ENCODE results near the gene GNG7. TPM values are rescaled to one million over a fixed set of nuclear protein-coding genes. Genes with fewer than 3 reads are reported as not detected.

Gene GNG7
- total RNA-seq, 1 experiment from 2014 or later = 7.7 TPM

- no peak overlapping the region for H3K23ac ChIP-seq (ENCODE audit: insufficient read length, low read depth, low read length)
- H4K20me1 ChIP-seq (ENCODE audit: control insufficient read depth, insufficient read depth, insufficient read length) = no peaks in the 10 kb centered on the region
- H4K8ac ChIP-seq (replicated peaks; ENCODE audit: insufficient read length, low read depth, low read length) = no peak overlapping the region
- H3K18ac ChIP-seq (ENCODE audit: insufficient read length, low read depth, low read length) = no peak overlapping the region
- H3K4ac ChIP-seq (ENCODE audit: low read depth, low read length) = no peak overlapping the region
- H3K9ac ChIP-seq (ENCODE audit: extremely low read depth, insufficient read length, low read length) = no peak overlapping the region
- H2BK5ac ChIP-seq (ENCODE audit: insufficient read length, low read length) = no peak overlapping the region
- no peaks in the 10 kb centered on the region for H3K23me2 ChIP-seq (ENCODE audit: insufficient read length, low read depth, low read length, poor library complexity, severe bottlenecking)
- H2AK5ac ChIP-seq (ENCODE audit: insufficient read length, low read length) = no peak overlapping the region
- H3K4me1 ChIP-seq (ENCODE audit: insufficient read depth, low read length) = no peaks in the 10 kb centered on the region
- no peaks in the 10 kb centered on the region for H3K9me3 ChIP-seq (ENCODE audit: control insufficient read depth, low read depth, low read length)
- Mint-ChIP-seq H3K4me3 (no peak overlapping the region; a peak in 1 of 5 replicates), H3K4me1 (peaks cover 0 to 7% of the 10 kb centered on the region in 2 experiments; a peak in 2 of 4 replicates), H3K27ac (no peak overlapping the region; a peak in 1 of 7 replicates), H3K27me3 (ENCODE audit: low read depth) (peaks cover 60% of the 10 kb centered on the region), H3K9me3 (peaks cover 0 to 3% of the 10 kb centered on the region in 2 experiments; a peak in 3 of 5 replicates), H3K36me3 (ENCODE audit: insufficient read depth in 1 of 3, low read depth in 3 of 3) (no peaks in the 10 kb centered on the region; a peak in 1 of 7 replicates)
- H3K56ac ChIP-seq (ENCODE audit: insufficient read length, low read depth, low read length) = no peak overlapping the region
- no peak overlapping the region for H3K27ac ChIP-seq (ENCODE audit: insufficient read length, low read depth, low read length)
- no peaks in the 10 kb centered on the region for H3K79me1 ChIP-seq (ENCODE audit: insufficient read depth, low read depth, low read length, poor library complexity, severe bottlenecking)
- H4K91ac ChIP-seq (ENCODE audit: insufficient read length, low read depth, low read length) = no peak overlapping the region
- H3K4me2 ChIP-seq (ENCODE audit: insufficient read depth, insufficient read length, low read length) = no peak overlapping the region
- TF ChIP-seq CTCF (conservative IDR thresholded peaks at IDR 0.05) = no peak
- no peak overlapping the region for H2BK120ac ChIP-seq (ENCODE audit: low read depth, low read length, poor library complexity, severe bottlenecking)
- H4K5ac ChIP-seq (ENCODE audit: insufficient read length, low read depth, low read length) = no peak overlapping the region
- H2AFZ ChIP-seq (ENCODE audit: low read length) = no peak overlapping the region
- peaks cover 14% of the 10 kb centered on the region; the same call in 1 of the 2 replicates for H3K27me3 ChIP-seq (ENCODE audit: insufficient read depth, low read length)
- no peak overlapping the region for H2BK12ac ChIP-seq (ENCODE audit: insufficient read length, low read depth, low read length)
- H3T11ph ChIP-seq (ENCODE audit: low read length) = no peak overlapping the region
- WGBS (ENCODE audit: extremely low coverage, insufficient read length, low lambda C conversion rate) = no CpG with 5 or more reads among the region's 15 CpGs
- DNase-seq = no peak
- peak overlapping the region; percentile 60; the same call in 1 of the 2 replicates for H3K14ac ChIP-seq (ENCODE audit: insufficient read depth, low read length)
- H2BK20ac ChIP-seq (ENCODE audit: low read depth, low read length, poor library complexity, severe bottlenecking) = no peak overlapping the region
- H2BK15ac ChIP-seq (ENCODE audit: low read depth, low read length) = no peak overlapping the region
- no peaks in the 10 kb centered on the region for H3K79me2 ChIP-seq (ENCODE audit: insufficient read depth, low read length)
These were observed 214.7 kb downstream of the GNG7 start for GRCh38 chr19:2487842-2488241.
